ENCODE data around the gene ADORA3. TPM values are rescaled to one million over a fixed set of nuclear protein-coding genes. Genes with fewer than 3 reads are reported as not detected.

Gene ADORA3
- total RNA-seq, 4 donors from 2014 or later = 2.3 to 7.7 (median 3.4) TPM

DNA sequence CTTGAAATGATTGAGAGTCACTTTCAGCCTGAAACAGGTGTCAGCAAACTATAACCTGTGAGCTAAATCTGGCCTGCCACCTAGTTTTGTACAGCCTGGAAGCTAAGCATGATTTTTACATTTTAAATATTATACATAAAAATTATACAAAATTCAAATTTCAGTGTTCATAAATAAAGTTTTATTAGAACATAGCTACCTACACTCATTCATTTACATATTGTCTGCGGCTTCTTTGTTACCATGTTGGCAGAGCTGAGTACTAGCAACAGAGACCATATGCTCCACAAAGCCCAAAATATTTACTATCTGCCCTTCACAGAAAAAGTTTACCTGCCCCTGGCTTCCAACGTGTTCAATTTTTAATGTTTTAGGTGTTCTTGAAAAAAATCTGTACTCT, 37.7 kb downstream of the ADORA3 start:
- Histone ChIP-seq H3K9me3 (no peaks in the 10 kb centered on the region), H3K27ac (no peak overlapping the region), H3K4me3 (replicated peaks in 1 of 3) (no peak overlapping the region), H3K4me1 (no peaks in the 10 kb centered on the region), H3K36me3 (peaks cover 12 to 16% of the 10 kb centered on the region in 2 donors), H3K27me3 (no peaks in the 10 kb centered on the region)
- WGBS, 2 donors = 93 to 98% methylated on average over 2 of the region's 2 CpGs
- intact Hi-C loops (cut with DNase I) = no loop called here
- no peak for TF ChIP-seq POLR2A (IDR thresholded peaks at IDR 0.05)
- TF ChIP-seq, protein P1, sequence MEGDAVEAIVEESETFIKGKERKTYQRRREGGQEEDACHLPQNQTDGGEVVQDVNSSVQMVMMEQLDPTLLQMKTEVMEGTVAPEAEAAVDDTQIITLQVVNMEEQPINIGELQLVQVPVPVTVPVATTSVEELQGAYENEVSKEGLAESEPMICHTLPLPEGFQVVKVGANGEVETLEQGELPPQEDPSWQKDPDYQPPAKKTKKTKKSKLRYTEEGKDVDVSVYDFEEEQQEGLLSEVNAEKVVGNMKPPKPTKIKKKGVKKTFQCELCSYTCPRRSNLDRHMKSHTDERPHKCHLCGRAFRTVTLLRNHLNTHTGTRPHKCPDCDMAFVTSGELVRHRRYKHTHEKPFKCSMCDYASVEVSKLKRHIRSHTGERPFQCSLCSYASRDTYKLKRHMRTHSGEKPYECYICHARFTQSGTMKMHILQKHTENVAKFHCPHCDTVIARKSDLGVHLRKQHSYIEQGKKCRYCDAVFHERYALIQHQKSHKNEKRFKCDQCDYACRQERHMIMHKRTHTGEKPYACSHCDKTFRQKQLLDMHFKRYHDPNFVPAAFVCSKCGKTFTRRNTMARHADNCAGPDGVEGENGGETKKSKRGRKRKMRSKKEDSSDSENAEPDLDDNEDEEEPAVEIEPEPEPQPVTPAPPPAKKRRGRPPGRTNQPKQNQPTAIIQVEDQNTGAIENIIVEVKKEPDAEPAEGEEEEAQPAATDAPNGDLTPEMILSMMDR (IDR thresholded peaks at IDR 0.05) = no peak
- DNase-seq = no peak

DNA sequence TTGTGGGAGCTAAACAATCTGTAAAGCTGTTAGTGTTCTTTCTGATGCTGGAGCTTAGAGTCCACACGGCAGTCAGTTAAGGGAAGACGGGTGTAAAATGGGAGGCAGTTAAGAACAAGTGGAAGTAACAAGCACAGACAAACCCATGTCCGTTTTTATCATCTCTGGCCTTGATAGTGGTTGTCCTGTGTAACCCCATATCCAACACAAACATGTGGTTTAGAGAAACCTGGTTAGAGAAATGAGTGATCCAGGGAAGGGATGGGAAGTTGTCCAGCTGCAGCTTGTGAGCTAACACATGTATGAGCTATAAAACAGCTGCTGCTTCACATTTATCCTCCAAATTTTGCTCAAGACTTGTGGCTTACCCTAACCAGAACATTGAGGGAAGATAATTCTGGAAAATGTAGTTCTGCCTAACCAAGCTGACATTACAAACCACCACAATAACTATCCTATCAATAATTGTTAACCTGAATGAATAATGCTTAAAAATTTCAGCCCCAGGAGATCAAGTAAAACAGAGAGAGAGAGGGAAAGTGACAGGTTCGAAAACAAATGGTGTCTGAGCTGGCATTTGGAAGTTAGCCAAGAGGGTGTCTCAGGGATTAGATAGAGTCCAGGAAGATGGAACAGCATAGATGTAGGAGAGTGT, 40.3 kb downstream of the ADORA3 start:
- Histone ChIP-seq H3K27ac (no peak overlapping the region), H3K9me3 (no peaks in the 10 kb centered on the region), H3K27me3 (no peaks in the 10 kb centered on the region), H3K36me3 (peaks cover 29 to 35% of the 10 kb centered on the region in 2 donors), H3K4me3 (replicated peaks in 1 of 3) (no peak overlapping the region), H3K4me1 (no peaks in the 10 kb centered on the region)
- WGBS, 2 donors = 84 to 86% methylated on average over 4 of the region's 4 CpGs
- intact Hi-C loops (cut with DNase I) = no loop called here
- no peak for DNase-seq
- TF ChIP-seq, protein P1 (IDR thresholded peaks at IDR 0.05) = no peak
- TF ChIP-seq POLR2A (IDR thresholded peaks at IDR 0.05) = no peak

DNA sequence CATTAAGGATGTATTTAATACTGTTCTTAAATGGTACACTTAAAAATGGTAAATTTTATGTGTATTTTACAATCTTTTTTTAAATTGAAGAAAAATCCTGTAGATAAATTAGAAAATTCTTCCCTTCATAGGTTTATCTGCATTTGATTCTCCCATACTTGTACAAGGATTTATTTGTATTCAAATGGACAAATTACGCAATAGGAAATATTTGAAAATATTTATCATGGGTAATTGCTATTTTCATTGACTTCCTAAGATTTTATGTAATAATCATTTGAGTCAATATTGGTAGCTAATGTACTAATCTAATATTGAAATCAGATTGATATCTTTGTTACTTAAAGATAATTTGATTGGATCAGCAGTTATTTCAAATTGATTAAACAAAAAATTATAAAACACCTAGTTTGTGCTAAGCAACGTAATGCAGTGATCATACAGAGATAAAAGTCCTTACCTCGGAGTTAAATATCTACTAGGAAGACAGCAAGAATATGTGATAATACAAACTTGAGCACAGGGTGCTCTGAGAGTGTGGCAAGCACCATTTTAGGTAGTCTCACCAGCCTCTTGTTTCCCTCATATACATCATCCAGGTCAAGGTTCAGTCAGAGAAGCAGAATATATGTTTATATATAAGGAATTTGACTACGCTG, 40.9 kb downstream of the ADORA3 start:
- TF ChIP-seq, protein P1 (IDR thresholded peaks at IDR 0.05) = no peak
- TF ChIP-seq POLR2A (IDR thresholded peaks at IDR 0.05) = no peak
- DNase-seq = no peak
- H3K36me3 ChIP-seq = peaks cover 35 to 42% of the 10 kb centered on the region in 2 donors
- intact Hi-C loops (cut with DNase I) = no loop called here
- no peak overlapping the region for H3K4me3 ChIP-seq (replicated peaks in 1 of 3)
- WGBS, 2 donors = 96% methylated on average over 4 of the region's 4 CpGs
- H3K27ac ChIP-seq = no peak overlapping the region
- H3K27me3 ChIP-seq = no peaks in the 10 kb centered on the region
- no peaks in the 10 kb centered on the region for H3K4me1 ChIP-seq
- H3K9me3 ChIP-seq = no peaks in the 10 kb centered on the region

DNA sequence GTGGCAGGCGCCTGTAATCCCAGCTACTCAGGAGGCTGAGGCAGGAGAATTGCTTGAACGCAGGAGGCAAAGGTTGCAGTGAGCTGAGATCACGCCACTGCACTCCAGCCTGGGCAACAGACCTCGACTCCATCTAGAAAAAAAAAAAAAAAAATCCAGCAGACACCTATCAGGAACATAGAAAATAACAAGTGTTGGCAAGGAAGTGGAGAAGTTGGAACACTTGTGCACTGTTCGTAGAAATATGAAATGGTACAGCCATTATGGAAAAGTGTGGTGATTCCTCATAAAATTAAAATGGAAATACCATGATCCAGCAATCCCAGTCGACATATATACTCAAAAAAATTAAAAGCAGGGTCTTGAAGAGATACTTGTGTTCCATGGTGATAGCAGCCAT, 41.7 kb downstream of the ADORA3 start:
- Histone ChIP-seq H3K27ac (no peak overlapping the region), H3K4me1 (no peaks in the 10 kb centered on the region), H3K36me3 (peaks cover 43 to 49% of the 10 kb centered on the region in 2 donors), H3K4me3 (replicated peaks in 1 of 3) (no peak overlapping the region), H3K27me3 (no peaks in the 10 kb centered on the region), H3K9me3 (no peaks in the 10 kb centered on the region)
- DNase-seq = no peak
- intact Hi-C loops (cut with DNase I) = no loop called here
- TF ChIP-seq POLR2A (IDR thresholded peaks at IDR 0.05) = no peak
- TF ChIP-seq, protein P1 (IDR thresholded peaks at IDR 0.05) = no peak
- 94 to 97% methylated on average over 6 of the region's 6 CpGs for WGBS, 2 donors

DNA sequence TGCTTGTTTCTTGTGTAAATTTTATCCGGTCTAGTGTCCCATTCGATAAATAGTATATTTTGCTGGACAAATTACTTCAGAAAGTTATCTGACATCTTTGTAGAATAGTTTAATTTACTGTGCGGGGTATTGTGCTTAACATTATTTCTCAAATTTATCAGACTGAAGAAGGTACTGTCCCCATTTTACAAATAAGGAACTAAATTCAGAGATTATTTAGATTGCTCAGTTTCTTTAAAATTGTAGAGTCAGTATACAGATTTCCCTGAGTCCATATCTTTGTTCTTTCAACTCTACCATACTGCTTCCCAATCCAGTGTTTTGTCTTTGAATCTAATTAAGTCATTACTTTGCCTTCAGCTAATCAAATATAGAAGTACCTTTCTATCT, 47.8 kb downstream of the ADORA3 start:
- no peak for DNase-seq
- Histone ChIP-seq H3K36me3 (peaks cover 34 to 46% of the 10 kb centered on the region in 2 donors), H3K27ac (no peak overlapping the region), H3K4me3 (replicated peaks in 1 of 3) (no peak overlapping the region), H3K9me3 (no peaks in the 10 kb centered on the region), H3K4me1 (peaks cover under 1 to 13% of the 10 kb centered on the region in 2 donors), H3K27me3 (no peaks in the 10 kb centered on the region)
- no peak for TF ChIP-seq POLR2A (IDR thresholded peaks at IDR 0.05)
- TF ChIP-seq, protein P1 (IDR thresholded peaks at IDR 0.05) = no peak
- intact Hi-C loops (cut with DNase I) = no loop called here
- WGBS, 2 donors = 95 to 96% methylated on average over 3 of the region's 3 CpGs

Data from thyroid gland (tissue), 4 donors.